ENCODE results near the gene CSF3. TPM values are rescaled to one million over a fixed set of nuclear protein-coding genes. Genes with fewer than 3 reads are reported as not detected.

The CSF3 gene
- total RNA-seq, 1 experiment from 2014 or later = not detected

GRCh38 chr17:40041196-40041595 lies 26.0 kb downstream of the CSF3 start:
- Histone ChIP-seq H4K8ac (replicated peaks; ENCODE audit: insufficient read length, low read depth, low read length) (no peak overlapping the region), H2AFZ (ENCODE audit: low read length) (no peak overlapping the region), H3K27ac (ENCODE audit: insufficient read length, low read depth, low read length) (no peak overlapping the region), H3K79me1 (ENCODE audit: insufficient read depth, low read depth, low read length, poor library complexity, severe bottlenecking) (no peaks in the 10 kb centered on the region), H3K27me3 (ENCODE audit: insufficient read depth, low read length) (no peaks in the 10 kb centered on the region), H3K18ac (ENCODE audit: insufficient read length, low read depth, low read length) (no peak overlapping the region), H3K23me2 (ENCODE audit: insufficient read length, low read depth, low read length, poor library complexity, severe bottlenecking) (no peaks in the 10 kb centered on the region), H3T11ph (ENCODE audit: low read length) (no peak overlapping the region), H3K4ac (ENCODE audit: low read depth, low read length) (no peak overlapping the region), H3K79me2 (ENCODE audit: insufficient read depth, low read length) (no peaks in the 10 kb centered on the region), H3K9me3 (ENCODE audit: control insufficient read depth, low read depth, low read length) (no peaks in the 10 kb centered on the region), H4K91ac (ENCODE audit: insufficient read length, low read depth, low read length) (no peak overlapping the region), H4K20me1 (ENCODE audit: control insufficient read depth, insufficient read depth, insufficient read length) (no peaks in the 10 kb centered on the region), H3K9ac (ENCODE audit: extremely low read depth, insufficient read length, low read length) (no peak overlapping the region), H2AK5ac (ENCODE audit: insufficient read length, low read length) (no peak overlapping the region), H2BK120ac (ENCODE audit: low read depth, low read length, poor library complexity, severe bottlenecking) (no peak overlapping the region), H3K4me1 (ENCODE audit: insufficient read depth, low read length) (peaks cover 2% of the 10 kb centered on the region; the same call in 1 of the 2 replicates), H3K14ac (ENCODE audit: insufficient read depth, low read length) (no peak overlapping the region), H3K4me2 (ENCODE audit: insufficient read depth, insufficient read length, low read length) (no peak overlapping the region), H2BK20ac (ENCODE audit: low read depth, low read length, poor library complexity, severe bottlenecking) (no peak overlapping the region), H2BK12ac (ENCODE audit: insufficient read length, low read depth, low read length) (no peak overlapping the region), H4K5ac (ENCODE audit: insufficient read length, low read depth, low read length) (no peak overlapping the region), H3K56ac (ENCODE audit: insufficient read length, low read depth, low read length) (no peak overlapping the region), H3K23ac (ENCODE audit: insufficient read length, low read depth, low read length) (no peak overlapping the region), H2BK15ac (ENCODE audit: low read depth, low read length) (no peak overlapping the region), H2BK5ac (ENCODE audit: insufficient read length, low read length) (no peak overlapping the region)
- Mint-ChIP-seq H3K4me3 (no peak overlapping the region), H3K9me3 (no peaks in the 10 kb centered on the region), H3K27me3 (ENCODE audit: low read depth) (no peaks in the 10 kb centered on the region), H3K27ac (peak overlapping the region in 1 of 3 experiments; percentile 9; a peak in 2 of 7 replicates), H3K36me3 (ENCODE audit: insufficient read depth in 1 of 3, low read depth in 3 of 3) (peaks cover 0 to 12% (median 9%) of the 10 kb centered on the region in 3 experiments; a peak in 3 of 7 replicates), H3K4me1 (peaks cover 10% of the 10 kb centered on the region in 2 experiments)
- DNase-seq = no peak
- TF ChIP-seq CTCF (conservative IDR thresholded peaks at IDR 0.05) = no peak
- WGBS (ENCODE audit: extremely low coverage, insufficient read length, low lambda C conversion rate) = no CpG with 5 or more reads among the region's 2 CpGs

Measured in H9 (cell line).